T1000 (cell line): Measurements from ENCODE around the gene MAP4K3.
"Not testable (repeated sequence)": the region's sequence is repeated elsewhere in the genome, so short reads cannot be mapped to it uniquely, and the experiment has no call there.

Source experiments
- DNase-seq: peaks from one replicate; lab custom pipeline; 2025; ENCODE audit warnings: mixed read lengths; lab: John Stamatoyannopoulos, UW

The MAP4K3 gene

DNA sequence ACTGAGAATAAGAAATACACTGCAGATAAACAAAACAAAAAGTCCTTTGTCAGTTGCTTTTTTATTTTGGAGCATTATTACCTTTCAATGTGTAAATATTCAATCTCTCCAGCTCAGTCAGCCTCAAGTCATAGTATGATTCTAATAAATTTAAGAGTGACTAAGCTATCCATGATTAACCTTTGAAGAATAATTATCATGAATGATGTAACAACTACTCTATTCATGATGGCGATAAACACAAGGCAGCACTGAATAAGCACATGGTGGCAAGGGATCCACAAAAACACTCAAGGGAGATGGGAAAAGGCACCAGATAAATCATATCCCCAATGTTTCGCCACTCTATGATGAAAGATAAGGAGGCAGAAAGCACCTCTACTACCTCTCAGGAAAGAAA is 67.0 kb downstream of the MAP4K3 start:
- no peak for DNase-seq

DNA sequence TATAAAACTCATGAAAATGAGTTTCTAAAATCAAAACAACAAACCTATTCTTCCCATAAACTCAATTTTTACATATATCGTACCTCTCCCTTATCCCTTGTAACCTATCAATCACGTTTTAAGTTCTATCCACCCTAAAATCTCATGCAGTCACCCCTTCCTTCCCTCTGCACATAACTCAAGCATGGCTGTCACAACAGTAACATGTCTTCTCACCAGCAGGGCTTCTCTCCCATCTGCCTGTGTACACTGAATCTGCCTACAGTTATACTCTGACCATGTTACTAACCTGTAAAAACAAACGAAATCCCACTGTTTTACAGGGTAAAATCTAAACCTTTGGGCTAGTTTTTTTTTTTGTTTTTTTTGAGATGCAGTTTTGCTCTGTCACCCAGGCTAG is 68.2 kb downstream of the MAP4K3 start:
- no peak for DNase-seq

DNA sequence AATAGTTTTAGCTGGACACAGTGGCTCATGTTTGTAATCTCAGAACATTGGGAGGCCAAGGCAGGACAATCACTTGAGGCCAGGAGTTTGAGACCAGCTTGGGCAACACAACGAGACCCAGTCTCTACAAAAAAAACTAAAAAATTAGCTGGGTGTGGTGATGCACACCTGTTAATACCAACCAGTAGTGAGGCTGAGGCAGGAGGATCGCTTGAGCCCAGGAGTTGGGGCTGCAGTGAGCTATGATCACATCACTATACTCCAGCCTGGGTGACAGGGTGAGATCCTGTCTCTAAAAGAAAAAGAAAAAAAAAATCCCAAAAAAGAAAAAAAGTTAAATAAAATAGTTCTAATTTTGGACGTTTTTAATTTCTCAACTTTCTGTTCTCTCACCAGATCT is 68.7 kb downstream of the MAP4K3 start:
- no peak for DNase-seq

DNA sequence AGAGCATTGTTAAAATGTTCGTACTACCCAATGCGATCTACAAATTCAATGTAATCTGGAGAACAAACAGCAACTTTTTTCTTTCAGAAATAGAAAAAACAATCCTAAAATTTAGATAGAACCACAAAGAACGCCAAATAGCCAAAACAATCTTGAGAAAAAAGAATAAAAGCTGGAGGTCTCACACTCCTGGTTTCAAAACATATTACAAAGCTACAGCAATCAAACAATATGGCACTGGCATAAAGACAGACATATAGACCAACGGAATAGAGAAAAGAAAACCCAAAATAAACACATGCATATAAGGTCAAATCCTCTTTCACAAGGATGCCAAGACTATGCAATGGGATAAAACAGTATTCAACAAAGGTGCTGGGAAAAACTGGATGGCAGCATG is 74.5 kb downstream of the MAP4K3 start:
- DNase-seq = no peak

DNA sequence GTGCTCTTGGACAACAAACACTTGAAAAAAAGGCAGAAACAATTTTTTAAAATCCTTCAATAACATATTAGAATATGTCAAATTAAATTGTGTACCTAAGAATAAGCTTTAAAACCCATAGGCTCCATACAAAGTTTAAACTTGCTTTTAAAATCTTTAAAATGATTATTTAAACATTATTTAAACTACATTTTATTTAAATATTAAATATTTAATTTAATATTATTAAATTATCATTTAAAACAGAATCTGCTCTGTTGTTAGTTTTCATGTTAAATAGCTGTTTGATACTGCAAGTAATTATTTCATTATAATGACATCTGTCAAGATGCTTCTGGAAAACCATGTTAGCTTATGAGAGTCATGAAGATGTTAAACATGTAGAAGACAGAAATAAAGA is 75.6 kb downstream of the MAP4K3 start:
- DNase-seq = no peak

DNA sequence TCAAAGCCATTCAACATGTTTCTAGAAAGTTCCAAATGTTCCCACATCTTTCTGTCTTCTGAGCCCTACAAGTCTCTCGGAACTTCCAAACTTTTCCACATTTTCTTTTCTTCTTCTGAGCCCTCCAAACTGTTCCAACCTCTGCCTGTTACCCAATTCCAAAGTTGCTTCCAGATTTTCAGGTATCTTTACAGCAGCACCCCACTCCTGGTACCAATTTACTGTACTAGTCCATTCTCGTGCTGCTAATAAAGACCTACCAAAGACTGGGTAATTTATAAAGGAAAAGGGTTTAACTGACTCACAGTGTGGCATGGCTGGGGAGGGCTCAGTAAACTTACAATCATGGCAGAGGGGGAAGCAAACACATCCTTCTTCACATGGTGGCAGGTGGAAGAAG is 76.7 kb downstream of the MAP4K3 start:
- DNase-seq = not testable (repeated sequence)

DNA sequence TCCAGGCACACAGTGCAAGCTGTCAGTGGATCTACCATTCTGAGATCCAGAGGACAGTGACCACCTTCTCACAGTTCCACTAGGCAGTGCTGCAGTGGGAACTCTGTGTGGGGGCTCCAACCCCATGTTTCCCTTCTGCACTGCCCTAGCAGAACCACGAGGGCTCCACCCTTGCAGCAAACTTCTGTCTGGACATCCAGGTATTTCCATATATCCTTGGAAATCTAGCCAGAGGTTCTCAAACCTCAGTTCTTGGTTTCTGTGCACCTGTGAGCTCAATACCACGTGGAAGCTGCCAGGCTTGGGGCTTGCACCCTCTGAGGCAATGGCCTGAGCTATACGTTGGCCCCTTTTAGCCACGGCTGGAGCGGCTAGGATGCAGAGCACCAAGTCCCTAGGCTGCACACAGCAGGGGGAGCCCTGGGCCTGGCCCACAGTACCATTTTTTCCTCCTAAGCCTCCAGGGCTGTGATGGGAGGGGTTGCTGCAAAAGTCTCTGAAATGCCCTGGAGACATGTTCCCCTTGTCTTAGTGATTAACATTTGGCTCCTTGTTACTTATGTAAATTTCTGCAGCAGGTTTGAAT is 77.5 kb downstream of the MAP4K3 start:
- DNase-seq = no peak

DNA sequence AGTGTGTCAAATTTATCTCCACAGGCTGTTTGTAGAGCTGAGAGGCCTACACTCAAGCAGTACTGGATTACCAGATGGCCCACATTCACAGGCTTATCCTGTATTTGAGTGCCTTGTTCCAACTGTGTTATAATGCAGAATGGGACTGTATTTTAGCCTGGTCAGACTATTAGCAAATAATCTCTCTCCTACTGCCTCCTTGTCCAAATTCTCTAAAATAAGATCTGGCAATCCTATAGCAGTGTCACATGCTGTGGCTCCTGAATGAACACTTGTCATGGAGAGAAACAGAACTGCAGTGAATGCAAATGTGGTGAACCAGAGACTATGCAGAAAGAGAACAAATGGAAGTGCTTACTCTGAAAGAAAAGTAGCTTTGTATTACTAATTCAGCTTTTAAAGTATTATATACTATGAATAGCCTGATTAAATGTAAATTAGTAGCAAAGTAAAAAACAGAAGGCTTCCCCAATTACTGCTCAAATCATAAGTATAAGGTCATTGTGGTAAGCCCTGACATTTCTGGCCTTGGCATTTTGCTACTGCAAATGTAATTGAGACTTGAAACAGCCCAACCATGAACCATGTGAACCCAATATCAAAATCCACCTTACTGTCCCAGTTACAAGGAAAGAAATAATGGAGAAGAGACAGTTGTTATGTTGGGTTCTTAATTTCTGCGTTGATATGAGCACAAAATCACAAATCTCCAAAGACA is 80.0 kb downstream of the MAP4K3 start:
- no peak for DNase-seq

DNA sequence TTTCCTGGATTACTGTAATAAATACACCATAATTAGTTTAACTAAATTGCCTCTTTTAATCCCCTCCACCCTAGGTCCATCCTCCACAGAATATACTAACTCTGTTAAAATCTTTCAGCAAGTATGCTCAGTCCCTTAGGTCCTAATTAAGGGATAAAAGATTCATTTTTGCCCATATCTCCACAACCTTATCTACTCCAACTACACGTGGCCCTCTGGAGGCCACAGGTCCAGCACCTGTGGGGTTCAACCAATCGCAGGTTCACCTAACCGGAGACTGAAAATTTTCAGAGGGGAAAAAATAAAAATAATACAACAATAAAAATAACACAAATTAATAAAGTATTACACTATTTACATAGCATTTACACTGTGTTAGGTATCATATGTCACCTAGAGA is 86.4 kb downstream of the MAP4K3 start:
- DNase-seq = no peak

DNA sequence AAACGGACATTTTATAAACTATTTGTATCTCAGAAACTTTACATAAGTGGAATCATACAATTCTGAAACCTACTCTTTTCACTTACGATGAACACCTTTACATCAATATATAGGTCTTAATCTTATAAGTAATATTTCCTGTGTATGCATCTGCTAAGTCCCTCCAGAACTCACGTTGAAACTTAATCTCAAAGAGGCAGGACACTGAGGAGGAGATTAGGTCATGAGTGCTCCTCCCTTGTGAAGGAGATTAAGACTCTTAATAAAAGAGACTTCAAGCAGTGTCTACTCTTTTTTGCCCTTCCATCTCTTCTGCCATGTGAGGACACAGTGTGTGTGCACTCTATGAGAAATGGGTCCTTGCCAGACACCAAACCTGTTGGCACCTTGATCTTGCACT is 98.6 kb downstream of the MAP4K3 start:
- DNase-seq = no peak

DNA sequence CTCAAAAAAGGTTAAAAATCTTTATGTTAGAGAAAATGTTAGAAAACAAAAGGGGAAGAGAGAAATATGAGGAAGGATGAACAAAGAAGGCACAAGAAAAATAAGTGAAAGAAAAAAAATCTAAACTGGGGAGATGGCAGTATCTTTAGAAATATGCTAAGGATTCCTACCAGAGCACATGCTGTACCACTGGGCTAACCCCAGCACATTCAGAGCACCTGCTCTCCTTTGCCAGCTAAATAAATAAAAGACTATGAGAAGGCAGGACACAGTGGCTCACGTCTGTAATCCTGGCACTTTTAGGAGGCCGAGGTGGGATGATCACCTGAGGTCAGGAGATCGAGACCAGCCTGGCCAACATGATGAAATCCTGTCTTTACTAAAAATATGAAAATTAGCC is 101.2 kb downstream of the MAP4K3 start:
- no peak for DNase-seq

DNA sequence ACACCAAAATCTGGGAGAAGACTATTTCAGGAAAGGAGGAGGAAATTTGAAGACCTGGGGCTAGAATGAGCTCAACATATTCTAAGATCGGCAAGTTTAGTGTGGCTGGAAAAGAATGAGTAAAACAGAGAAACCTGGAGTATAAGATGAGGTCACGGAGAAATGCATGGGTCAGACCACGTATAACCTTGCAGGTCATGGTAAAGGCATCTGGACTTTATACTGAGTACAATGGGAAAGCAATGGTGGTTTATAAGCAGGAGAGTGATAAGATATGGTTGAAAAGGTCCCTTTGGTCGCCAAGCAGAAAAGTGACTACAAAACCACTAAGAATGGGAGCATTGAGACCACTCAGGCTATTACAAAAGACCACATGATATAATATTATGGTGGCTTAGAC is 102.1 kb downstream of the MAP4K3 start:
- no peak for DNase-seq

DNA sequence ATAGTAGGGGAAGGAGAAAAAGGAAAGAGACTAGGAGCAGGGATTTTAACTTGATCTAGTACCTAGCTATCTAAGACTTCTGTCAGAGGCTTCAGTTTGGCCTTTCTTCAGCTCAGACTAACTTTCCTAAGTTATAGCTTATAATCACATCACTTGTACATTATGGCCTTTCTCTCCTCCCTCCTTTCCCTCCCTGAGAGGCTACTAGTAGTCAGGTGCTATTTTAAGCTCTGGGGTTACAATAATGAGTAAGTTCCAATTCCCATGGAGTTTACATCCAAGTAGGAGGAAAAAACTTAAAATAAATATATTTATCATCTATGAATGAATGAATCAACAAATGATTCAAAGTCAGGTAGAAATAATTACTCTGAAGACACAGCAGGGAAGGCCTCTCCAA is 102.6 kb downstream of the MAP4K3 start:
- no peak for DNase-seq

DNA sequence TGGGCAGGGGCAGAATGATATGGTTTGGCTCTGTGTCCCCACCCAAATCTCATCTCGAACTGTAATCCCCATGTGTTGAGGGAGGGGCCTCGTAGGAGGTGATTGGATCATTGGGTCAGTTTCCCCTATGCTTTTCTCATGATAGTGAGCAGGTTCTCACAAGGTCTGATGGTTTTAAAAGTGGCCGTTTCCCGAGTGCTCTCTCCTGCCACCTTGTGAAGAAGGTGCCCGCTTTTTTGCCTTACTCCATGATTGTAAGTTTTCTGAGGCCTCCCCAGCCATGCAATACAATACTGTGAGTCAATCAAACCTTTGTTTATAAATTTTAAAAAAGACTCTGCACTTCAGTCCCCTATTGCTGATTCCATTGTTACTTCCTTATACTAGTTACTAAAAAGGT is 110.4 kb downstream of the MAP4K3 start:
- DNase-seq = no peak

DNA sequence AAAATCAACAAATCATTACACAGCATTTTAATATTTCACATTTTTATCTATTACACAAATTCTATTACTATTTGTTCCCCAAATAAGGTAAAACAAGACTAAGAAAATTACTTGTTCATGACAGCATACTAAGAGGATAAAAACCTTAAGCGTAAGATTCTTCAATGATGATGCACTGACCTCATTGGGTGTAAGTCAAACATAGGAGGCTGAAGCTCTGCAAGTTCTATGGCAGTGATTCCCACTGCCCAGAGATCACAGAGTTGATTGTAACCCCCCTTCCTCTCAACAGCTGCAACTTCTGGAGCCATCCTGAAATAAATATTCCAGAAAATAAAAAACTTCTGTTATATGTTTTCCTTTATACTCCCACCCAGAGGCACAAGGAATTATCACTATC is 111.1 kb downstream of the MAP4K3 start:
- DNase-seq = no peak

DNA sequence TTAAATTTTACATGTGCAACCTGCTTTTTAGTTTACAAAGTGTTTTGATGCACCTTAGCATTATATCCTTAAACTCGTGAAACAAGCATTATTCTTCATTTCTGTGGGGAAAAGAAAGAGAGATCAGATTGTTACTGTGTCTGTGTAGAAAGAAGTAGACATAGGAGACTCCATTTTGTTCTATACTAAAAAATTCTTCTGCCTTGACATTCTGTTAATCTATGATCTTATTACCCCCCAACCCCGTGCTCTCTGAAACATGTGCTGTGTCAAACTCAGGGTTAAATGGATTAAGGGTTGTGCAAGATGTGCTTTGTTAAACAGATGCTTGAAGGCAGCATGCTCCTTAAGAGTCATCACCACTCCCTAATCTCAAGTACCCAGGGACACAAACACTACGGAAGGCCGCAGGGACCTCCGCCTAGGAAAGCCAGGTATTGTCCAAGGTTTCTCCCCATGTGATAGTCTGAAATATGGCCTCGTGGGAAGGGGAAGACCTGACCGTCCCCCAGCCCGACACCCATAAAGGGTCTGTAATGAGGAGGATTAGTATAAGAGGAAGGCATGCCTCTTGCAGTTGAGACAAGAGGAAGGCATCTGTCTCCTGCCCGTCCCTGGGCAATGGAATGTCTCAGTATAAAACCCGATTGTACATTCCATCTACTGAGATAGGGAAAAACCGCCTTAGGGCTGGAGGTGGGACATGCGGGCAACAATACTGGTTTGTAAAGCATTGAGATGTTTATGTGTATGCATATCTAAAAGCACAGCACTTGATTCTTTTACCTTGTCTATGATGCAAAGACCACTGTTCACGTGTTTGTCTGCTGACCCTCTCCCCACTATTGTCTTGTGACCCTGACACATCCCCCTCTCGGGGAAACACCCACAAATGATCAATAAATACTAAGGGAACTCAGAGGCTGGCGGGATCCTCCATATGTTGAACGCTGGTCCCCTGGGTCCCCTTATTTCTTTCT is 115.7 kb downstream of the MAP4K3 start:
- not testable (repeated sequence) for DNase-seq

DNA sequence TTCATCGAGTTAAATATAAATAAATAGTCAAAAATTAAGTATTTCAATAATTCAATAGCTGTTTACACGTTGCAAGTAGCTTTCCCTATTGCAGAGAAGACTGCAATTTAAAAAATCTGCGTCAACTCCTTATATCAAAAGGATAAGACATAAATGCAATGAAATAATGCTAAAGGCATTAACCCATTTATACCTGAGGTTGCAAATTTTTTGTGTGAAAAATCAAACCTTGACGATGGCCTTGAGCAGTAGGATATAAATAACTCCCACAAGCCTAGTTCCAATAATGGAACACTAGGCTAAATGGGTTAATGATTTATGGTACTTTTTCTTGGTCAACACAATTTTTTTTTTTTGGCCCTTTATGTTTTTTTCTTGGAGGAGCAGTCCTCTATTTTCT is 116.9 kb downstream of the MAP4K3 start:
- no peak for DNase-seq

DNA sequence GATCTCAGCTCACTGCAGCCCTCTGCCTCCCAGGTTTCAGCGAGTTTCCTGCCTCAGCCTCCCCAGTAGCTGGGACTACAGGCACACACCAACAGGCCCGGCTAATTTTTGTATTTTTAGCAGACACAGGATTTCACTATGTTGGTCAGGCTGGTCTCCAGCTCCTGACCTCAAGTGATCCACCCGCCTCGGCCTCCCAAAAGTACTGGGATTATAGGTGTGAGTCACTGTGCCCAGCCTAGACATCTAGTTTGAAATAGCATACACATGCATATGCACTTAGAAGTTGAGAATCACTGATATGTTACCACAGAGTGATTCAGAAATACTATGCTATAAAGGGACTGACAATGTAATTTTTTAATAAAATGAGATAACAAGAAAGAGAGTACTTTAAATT is 123.5 kb downstream of the MAP4K3 start:
- DNase-seq = no peak

DNA sequence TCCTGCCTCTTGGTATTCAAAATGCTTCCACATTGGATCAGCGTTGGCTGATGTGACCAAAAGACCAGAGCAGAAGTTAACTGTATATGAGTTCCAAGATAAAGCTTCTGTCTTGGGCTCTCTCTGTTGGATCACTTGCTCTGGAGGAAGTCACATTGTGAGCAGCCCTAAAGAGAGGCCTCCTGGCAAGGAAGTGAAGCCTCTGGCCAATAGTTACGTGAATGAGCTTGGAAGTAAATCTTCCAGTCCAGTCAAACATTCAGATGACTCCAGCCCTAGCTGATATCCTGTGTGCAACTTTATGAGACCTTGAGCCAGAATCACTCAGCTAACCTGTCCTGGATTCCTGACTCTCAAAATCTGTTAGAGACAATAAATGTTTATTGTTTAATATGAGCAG is 125.6 kb downstream of the MAP4K3 start:
- DNase-seq = no peak

DNA sequence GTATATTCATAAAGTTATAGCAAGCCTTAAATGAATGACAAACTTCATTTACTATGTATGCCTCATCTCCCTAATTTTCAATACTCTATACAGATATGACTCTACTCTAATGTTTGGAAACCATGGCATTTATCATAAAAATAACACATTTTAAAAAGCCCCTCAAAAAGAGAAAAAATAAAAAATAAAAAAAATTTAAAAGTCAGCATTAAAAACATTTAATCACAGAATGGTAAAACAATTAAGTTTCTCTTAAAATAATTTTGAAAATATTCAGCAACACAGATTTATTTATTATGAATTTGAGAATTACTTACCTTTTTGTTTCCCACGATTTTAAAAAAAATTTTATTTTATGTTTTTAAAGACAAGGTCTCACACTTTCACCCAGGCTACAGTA is 128.3 kb downstream of the MAP4K3 start:
- no peak for DNase-seq

DNA sequence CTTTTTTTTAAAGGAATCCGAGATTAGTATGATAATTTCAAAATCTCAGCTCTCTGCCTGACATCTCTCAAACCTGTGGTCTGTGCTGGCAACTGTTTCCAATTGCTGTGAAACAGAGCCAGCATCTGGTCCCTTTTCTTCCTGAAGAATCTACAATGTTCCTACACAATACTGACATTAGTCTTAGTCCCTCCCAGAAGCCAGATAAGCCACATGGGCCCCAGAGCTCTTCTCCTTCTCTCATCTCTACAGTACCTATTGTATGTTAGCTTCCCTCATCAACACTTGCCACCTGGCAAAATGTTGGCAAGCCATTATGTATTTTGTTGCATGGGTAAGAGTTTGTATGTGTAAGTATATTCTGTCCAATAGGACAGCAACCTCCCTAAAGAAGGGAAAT is 130.5 kb downstream of the MAP4K3 start:
- no peak for DNase-seq

DNA sequence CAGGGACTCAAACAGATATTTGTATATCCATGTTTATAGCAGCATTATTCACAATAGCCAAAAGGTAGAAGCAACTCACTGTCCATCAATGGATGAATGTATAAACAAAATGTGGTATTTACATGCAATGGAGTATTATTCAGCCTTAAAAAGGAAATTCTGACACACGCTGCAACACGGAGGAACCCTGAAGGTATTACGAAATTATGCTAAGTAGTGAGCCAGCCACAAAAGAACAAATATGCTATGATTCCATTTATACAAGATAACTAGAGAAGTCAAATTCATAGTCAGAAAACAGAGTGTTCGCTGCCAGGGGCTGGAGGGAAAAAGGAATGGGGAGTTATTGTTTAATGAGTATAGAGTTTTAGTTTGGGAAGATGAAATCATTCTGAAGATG is 132.4 kb downstream of the MAP4K3 start:
- DNase-seq = no peak

DNA sequence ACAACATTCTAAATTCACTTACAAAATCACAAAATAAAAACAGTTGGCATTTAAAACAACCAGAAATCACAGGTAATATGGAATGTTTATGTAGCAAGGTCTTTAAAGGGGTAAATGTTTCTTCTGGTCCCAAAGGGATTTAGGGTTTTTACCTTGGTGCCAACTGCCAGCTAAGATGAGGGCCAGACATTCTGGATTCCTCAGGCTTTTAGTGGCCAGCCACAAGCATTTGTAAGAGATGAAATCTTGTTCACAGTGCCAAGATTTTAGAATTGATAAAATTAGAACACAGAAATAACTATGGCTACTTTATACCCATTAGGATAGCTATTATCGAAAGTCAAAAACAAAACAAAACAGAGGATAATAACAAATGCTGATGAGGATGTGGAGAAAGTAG is 132.9 kb downstream of the MAP4K3 start:
- DNase-seq = no peak
